ENCODE results near the gene GRHL1. TPM values are rescaled to one million over a fixed set of nuclear protein-coding genes. Genes with fewer than 3 reads are reported as not detected.

Gene GRHL1
- total and polyA plus RNA-seq, 9 of the 15 experiments (the other 6 are each of a cell fraction or from before 2014, with no cell fraction given), result 1.7 to 6.1 (median 4.7) TPM

- no peak for TF ChIP-seq ZNF23 (CRISPR knock-in tag; IDR thresholded peaks at IDR 0.05)
- TF ChIP-seq CREB1 (IDR thresholded peaks at IDR 0.05), result no peak
- TF ChIP-seq CREB1 (CRISPR knock-in tag; IDR thresholded peaks at IDR 0.05), result peak; percentile 50; the same call in 1 of the 2 replicates
- no peak for TF ChIP-seq TCF7 (IDR thresholded peaks at IDR 0.05; ENCODE audit: borderline replicate concordance)
- TF ChIP-seq ATF3 (IDR thresholded peaks at IDR 0.05), result no peak
- TF ChIP-seq ATF3 (CRISPR knock-in tag; conservative IDR thresholded peaks at IDR 0.05), result no peak
- no peak for TF ChIP-seq HDAC1 (IDR thresholded peaks at IDR 0.05)
Observed at GRCh38 chr2:9952856-9953503, 1.5 kb downstream of the GRHL1 start (continued).

- DNase-seq (ENCODE audit: extremely low read depth in 1 of 4, low spot score in 3 of 4) (no peak), FAIRE-seq (no peak), ATAC-seq (no peak)
- WGBS (ENCODE audit: insufficient coverage, low coverage, missing lambda C conversion rate), result 71% methylated on average over 3 of the region's 3 CpGs
- H3K9me1 ChIP-seq (ENCODE audit: control insufficient read depth, insufficient read depth, low read length), result no peaks in the 10 kb centered on the region
- H3K9me3 ChIP-seq (replicated peaks; ENCODE audit: control insufficient read depth, insufficient read depth, low read depth, low read length), result no peaks in the 10 kb centered on the region
- intact Hi-C loops (cut with micrococcal nuclease) (loop anchor here (5.0 kb wide), 1 partner anchor 787 kb away; no protein-coding TSS in a partner anchor), in situ Hi-C loops (cut with MboI) (no loop called here)
- BruUV-seq (replicated peaks), result no TSS peak
- 0 out of 3 replicates have a peak, but pooled peaks cover 2% of the 10 kb centered on the region for H3K79me2 ChIP-seq (ENCODE audit: control insufficient read depth, insufficient read depth, low read length)
- no peaks in the 10 kb centered on the region for H4K20me1 ChIP-seq (replicated peaks; ENCODE audit: control insufficient read depth, insufficient read depth, low read length)
- H2AFZ ChIP-seq (ENCODE audit: low read depth, low read length), result no peak overlapping the region
- peaks cover 10 to 16% of the 10 kb centered on the region in 2 experiments; a peak in 3 of 5 replicates for H3K4me1 ChIP-seq (replicated peaks in 1 of 2; ENCODE audit: control insufficient read depth in 2 of 2, insufficient read depth in 2 of 2, low read length in 2 of 2)
- no peak overlapping the region for H3K9ac ChIP-seq (ENCODE audit: insufficient read depth in 1 of 2, low read depth in 2 of 2, low read length in 2 of 2)
- no peak overlapping the region for H3K4me3 ChIP-seq
- no peak overlapping the region for H3K27ac ChIP-seq (ENCODE audit: extremely low read depth, low read depth, low read length)
- no peak overlapping the region for H3K4me2 ChIP-seq (ENCODE audit: insufficient read depth, low read length)
- no peaks in the 10 kb centered on the region for H3K27me3 ChIP-seq (ENCODE audit: control insufficient read depth in 2 of 2, insufficient read depth in 2 of 2, low read length in 2 of 2)
- peaks cover 8% of the 10 kb centered on the region; the same call in 1 of the 3 replicates for H3K36me3 ChIP-seq (ENCODE audit: control insufficient read depth, insufficient read depth, low read length)
- ChIA-PET POLR2A (no interaction called here), CTCF (ENCODE audit: low intra/inter-chr PET ratio) (no interaction called here)
- TF ChIP-seq TBL1XR1 (IDR thresholded peaks at IDR 0.05; ENCODE audit: low read length in 2 of 2), result no peak
- no peak for TF ChIP-seq CHCHD3 (CRISPR knock-in tag; IDR thresholded peaks at IDR 0.05)
- TF ChIP-seq ASH1L (IDR thresholded peaks at IDR 0.05; ENCODE audit: borderline replicate concordance, low read depth, partially characterized antibody), result no peak
- TF ChIP-seq NR2C2 (CRISPR knock-in tag; IDR thresholded peaks at IDR 0.05), result no peak
- TF ChIP-seq NR2C2 (tag; IDR thresholded peaks at IDR 0.05), result no peak
- TF ChIP-seq MYC (IDR thresholded peaks at IDR 0.05; ENCODE audit: low read depth, low read length), result no peak
- TF ChIP-seq MYC (CRISPR knock-in tag; IDR thresholded peaks at IDR 0.05; ENCODE audit: borderline replicate concordance, low read depth), result no peak
- TF ChIP-seq TCF7 (IDR thresholded peaks at IDR 0.05; ENCODE audit: borderline replicate concordance), result no peak
- no peak for TF ChIP-seq HMBOX1 (IDR thresholded peaks at IDR 0.05)
- TF ChIP-seq SAP30 (IDR thresholded peaks at IDR 0.05; ENCODE audit: borderline replicate concordance, insufficient read depth, low read depth, low read length, poor library complexity, severe bottlenecking), result no peak
- no peak for TF ChIP-seq SIX5 (IDR thresholded peaks at IDR 0.05; ENCODE audit: borderline replicate concordance in 1 of 2, insufficient read depth in 1 of 2, low read depth in 1 of 2, low read length in 2 of 2)
- no peak for TF ChIP-seq ZBTB26 (CRISPR knock-in tag; IDR thresholded peaks at IDR 0.05)
- TF ChIP-seq CHD1 (IDR thresholded peaks at IDR 0.05; ENCODE audit: low read length), result no peak
Observed at GRCh38 chr2:9954136-9954535, 2.6 kb downstream of the GRHL1 start.

Data from K562 (cell line).